Duodenal mucosa (tissue), 2 donors: ENCODE measurements around the gene SEZ6L.

ENCODE experiments used
- H3K27ac ChIP-seq: one replicate; pipeline ENCODE4 v1.7.0; 2013; ENCODE audit warnings: low read depth, low read length
- H3K27me3 ChIP-seq, 2 donors: one replicate each; pipeline ENCODE4 v1.7.0; 2013; ENCODE audit warnings: low read length in 2 of 2, control low read depth in 1 of 2; ENCODE audit not compliant: insufficient read depth in 2 of 2, control insufficient read depth in 1 of 2
- H3K36me3 ChIP-seq, 2 donors: one replicate each; pipeline ENCODE4 v1.7.0; 2013; ENCODE audit warnings: low read length in 2 of 2, control low read depth in 1 of 2; ENCODE audit not compliant: insufficient read depth in 2 of 2, control insufficient read depth in 1 of 2
- H3K4me1 ChIP-seq, 2 donors: one replicate each; pipeline ENCODE4 v1.7.0; 2013; ENCODE audit warnings: low read length in 2 of 2, control low read depth in 1 of 2; ENCODE audit not compliant: insufficient read depth in 2 of 2, control insufficient read depth in 1 of 2
- H3K4me3 ChIP-seq, 2 donors: one replicate each; pipeline ENCODE4 v1.7.0; 2013; ENCODE audit warnings: low read length in 2 of 2, low read depth in 1 of 2
- H3K9ac ChIP-seq, 2 donors: one replicate each; pipeline ENCODE4 v1.7.0; 2013; ENCODE audit warnings: low read length in 2 of 2, low read depth in 1 of 2
- H3K9me3 ChIP-seq, 2 donors: one replicate each; pipeline ENCODE4 v1.7.0; 2013; ENCODE audit warnings: low read length in 2 of 2, control low read depth in 1 of 2; ENCODE audit not compliant: control insufficient read depth in 1 of 2

SEZ6L gene

DNA sequence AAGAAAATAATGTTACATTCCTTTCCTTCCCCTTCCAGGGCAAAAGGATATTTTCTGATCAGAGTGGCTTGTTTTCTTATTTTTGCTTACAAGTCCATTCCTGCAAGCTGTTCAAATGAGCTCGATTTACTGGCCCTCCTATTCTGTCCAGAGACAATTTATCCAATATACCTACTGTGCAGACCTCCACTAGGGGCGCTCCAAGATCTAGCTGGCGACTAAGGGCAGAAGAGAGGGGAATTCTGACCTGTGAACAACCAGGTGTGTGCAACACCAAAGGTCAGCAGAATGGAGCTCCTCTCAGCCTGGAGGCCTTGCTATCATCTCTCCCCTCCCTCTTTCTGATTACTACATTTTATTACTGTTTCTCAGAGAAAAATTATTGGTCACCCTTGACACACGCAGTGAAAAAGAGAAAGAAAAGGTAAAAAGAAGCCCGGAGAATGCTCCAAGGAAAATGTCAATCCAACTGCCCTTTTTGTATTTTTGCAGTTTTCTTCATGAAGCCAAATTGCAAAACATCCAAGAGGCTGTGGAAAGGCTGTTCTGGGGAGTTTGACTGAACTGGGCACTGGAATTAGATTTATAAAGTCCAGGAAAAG is 3.2 kb downstream of the SEZ6L start:
- H3K4me3 ChIP-seq = no peak overlapping the region
- H3K27ac ChIP-seq = no peak overlapping the region
- no peaks in the 10 kb centered on the region for H3K9me3 ChIP-seq
- H3K36me3 ChIP-seq = no peaks in the 10 kb centered on the region
- no peaks in the 10 kb centered on the region for H3K4me1 ChIP-seq
- H3K27me3 ChIP-seq = peaks cover 19 to 38% of the 10 kb centered on the region in 2 donors
- H3K9ac ChIP-seq = no peak overlapping the region

DNA sequence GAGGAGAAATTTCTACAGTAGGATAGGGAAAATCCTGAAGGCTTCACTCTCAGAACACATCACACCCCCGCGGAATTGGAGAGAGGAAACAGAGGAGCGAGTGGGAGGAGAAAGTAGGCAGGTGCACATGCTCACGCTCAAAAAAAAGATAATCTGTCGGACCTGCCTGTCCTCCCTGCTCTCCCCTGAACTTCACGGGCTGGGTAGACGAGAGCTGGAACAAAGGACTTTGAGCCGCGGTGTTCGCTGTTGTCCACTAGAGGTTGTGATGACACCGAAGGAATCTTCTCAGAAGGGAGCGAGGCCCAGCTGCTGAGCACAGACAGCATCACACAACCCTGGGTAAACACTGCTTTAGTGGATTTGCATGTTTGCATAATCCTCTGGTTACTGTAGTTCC is 5.0 kb downstream of the SEZ6L start:
- no peaks in the 10 kb centered on the region for H3K4me1 ChIP-seq
- H3K9ac ChIP-seq = no peak overlapping the region
- H3K4me3 ChIP-seq = no peak overlapping the region
- no peak overlapping the region for H3K27ac ChIP-seq
- H3K9me3 ChIP-seq = no peaks in the 10 kb centered on the region
- H3K36me3 ChIP-seq = no peaks in the 10 kb centered on the region
- H3K27me3 ChIP-seq = peaks cover 17 to 23% of the 10 kb centered on the region in 2 donors

DNA sequence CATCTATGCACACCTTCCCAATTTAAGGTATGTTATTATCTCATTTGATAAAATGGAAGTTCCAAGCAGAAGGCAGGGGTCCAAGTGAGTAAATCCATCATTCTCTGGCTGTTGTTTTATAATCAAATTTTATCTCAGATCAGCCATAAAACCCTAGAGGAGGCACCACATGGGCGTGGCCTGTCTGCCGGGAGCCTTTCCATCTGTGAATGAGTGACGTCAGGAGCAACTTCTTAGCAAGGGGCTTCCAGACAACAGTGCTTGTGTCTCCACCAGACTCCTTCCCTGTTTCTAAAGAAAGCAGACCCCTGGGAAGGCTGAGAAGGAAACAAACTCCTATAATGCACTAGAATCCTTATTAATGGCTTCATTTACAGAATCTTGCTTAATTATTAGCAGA is 13.5 kb downstream of the SEZ6L start:
- no peaks in the 10 kb centered on the region for H3K27me3 ChIP-seq
- no peak overlapping the region for H3K9ac ChIP-seq

DNA sequence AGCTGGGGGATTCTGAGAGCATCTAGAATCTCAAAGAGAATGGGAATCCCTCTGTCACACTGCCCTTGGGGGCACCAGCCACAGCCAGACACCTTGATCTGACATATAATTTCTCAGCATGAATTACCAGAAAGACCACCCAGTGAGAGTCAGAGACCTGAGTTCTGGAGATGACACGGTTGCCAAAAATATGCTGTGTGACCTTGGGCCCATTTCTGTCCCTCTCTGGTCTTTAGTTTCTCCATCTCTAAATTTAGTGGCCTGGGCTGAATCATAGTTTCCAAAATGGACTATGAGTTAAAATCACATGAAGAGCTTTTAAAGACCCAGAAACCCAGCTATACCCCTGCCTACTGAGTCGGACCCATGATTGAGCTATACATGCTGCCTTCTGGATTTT is 15.9 kb downstream of the SEZ6L start:
- Histone ChIP-seq H3K27ac (no peak overlapping the region), H3K27me3 (no peaks in the 10 kb centered on the region), H3K4me1 (no peaks in the 10 kb centered on the region), H3K9me3 (no peaks in the 10 kb centered on the region), H3K9ac (no peak overlapping the region), H3K36me3 (no peaks in the 10 kb centered on the region), H3K4me3 (no peak overlapping the region)

More for the DNA sequence above, 13.5 kb downstream of the SEZ6L start:
- Histone ChIP-seq H3K27ac (no peak overlapping the region), H3K4me3 (no peak overlapping the region), H3K36me3 (no peaks in the 10 kb centered on the region), H3K4me1 (no peaks in the 10 kb centered on the region), H3K9me3 (no peaks in the 10 kb centered on the region)

DNA sequence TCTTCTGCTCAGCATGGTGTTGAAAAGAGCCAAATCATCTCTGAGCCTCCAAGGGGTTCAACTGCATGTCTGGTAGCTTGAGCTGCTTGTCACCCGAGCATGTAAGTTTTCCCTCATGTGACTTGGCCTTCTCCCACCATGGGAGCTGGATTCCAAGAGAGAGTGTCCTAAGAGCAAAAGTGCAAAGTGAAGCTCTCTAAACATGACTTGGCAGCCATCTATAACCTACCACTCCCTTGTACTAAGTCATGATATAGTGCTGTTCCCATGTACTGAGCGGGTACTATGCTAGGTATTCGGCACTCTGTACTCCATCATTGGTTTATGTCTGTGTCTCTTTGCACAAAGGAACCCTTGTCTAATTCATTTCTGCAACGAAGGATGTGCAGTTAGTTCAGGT is 19.1 kb downstream of the SEZ6L start:
- no peaks in the 10 kb centered on the region for H3K27me3 ChIP-seq
- H3K9me3 ChIP-seq = no peaks in the 10 kb centered on the region
- H3K4me3 ChIP-seq = no peak overlapping the region
- no peaks in the 10 kb centered on the region for H3K4me1 ChIP-seq
- no peak overlapping the region for H3K9ac ChIP-seq
- no peak overlapping the region for H3K27ac ChIP-seq
- no peaks in the 10 kb centered on the region for H3K36me3 ChIP-seq

DNA sequence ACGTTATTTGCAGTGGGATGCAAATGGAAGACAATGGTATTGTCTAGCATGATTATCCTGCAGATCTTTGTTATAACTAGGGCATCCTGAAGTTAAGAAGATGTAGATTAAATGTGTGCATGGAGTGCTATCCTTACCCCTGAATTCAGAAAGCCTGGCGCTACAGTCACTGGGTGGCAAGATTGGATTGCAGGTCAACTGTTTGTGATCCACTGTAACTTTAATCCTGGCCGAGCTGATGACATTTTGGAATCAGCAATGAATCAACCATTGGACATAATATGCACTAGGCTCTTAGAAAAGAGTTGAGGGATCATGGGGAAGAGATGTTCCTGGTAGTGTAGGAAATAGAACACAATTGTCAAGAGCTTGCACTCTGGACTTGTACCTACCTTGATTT is 25.1 kb downstream of the SEZ6L start:
- Histone ChIP-seq H3K4me3 (no peak overlapping the region), H3K4me1 (no peaks in the 10 kb centered on the region), H3K36me3 (no peaks in the 10 kb centered on the region), H3K27ac (no peak overlapping the region), H3K27me3 (peaks cover 0 to 6% of the 10 kb centered on the region in 2 donors), H3K9ac (no peak overlapping the region), H3K9me3 (no peaks in the 10 kb centered on the region)

DNA sequence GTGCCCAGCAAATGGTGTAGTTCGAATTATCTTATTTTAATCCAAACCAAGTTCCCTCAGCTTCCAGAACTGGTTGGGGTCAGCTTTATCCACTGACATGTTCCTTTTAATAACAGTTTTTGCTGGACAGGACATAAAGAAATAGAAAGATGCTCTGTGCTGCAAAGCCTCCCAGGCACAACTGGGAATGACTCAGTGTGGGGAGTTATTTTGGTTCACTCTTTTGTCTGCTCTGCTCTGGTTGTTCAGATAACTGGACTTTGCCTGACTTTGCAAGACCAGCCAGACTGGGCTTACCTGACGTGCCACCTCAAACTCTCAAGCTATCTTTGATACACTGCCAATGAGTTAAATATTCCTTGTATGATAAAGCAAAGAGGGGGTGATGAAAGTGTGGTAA is 25.6 kb downstream of the SEZ6L start:
- H3K4me1 ChIP-seq = no peaks in the 10 kb centered on the region
- H3K36me3 ChIP-seq = no peaks in the 10 kb centered on the region
- H3K9me3 ChIP-seq = no peaks in the 10 kb centered on the region
- no peak overlapping the region for H3K27ac ChIP-seq
- H3K4me3 ChIP-seq = no peak overlapping the region
- peaks cover 0 to 6% of the 10 kb centered on the region in 2 donors for H3K27me3 ChIP-seq
- no peak overlapping the region for H3K9ac ChIP-seq

DNA sequence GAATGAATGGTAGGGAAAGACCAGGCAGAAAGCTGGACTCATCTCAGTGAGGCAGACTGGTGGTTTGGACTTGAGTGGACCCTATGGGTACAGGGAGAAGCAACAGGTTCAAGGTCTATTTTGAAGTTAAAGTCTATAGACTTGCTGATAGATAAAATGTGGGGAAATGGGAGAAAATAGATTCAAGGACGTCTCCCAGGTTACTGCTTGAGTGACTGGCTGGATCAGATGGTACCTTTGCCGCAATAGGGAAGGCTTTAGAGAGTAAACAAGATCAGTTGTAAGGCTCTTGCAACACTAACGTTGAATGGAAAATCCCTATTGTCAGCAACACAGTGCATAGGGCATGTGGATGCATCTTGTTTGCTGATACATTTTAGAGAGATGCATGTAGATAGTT is 27.4 kb downstream of the SEZ6L start:
- no peak overlapping the region for H3K4me3 ChIP-seq
- no peaks in the 10 kb centered on the region for H3K9me3 ChIP-seq
- H3K4me1 ChIP-seq = no peaks in the 10 kb centered on the region
- H3K27me3 ChIP-seq = peaks cover 0 to 6% of the 10 kb centered on the region in 2 donors
- no peaks in the 10 kb centered on the region for H3K36me3 ChIP-seq
- H3K27ac ChIP-seq = no peak overlapping the region
- no peak overlapping the region for H3K9ac ChIP-seq

DNA sequence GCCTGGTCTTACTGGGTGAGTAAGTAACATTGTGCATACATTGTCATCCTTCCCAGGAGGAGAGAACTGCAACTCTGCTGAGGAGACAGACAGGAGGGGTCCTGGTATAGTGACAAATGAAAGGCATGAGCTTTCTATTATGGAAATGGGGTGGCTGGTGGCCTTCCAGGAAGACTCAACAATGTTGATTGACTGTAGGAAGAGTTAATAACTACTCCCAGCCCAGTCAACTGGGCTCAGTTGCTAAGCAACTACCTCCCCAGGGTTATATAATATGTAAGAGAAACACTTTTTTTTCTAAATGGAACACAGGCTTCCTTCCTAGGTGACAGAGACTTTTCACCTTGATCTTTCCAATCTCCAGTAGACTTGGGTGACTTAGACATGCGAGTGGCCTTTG is 28.2 kb downstream of the SEZ6L start:
- Histone ChIP-seq H3K27me3 (peaks cover 0 to 6% of the 10 kb centered on the region in 2 donors), H3K4me1 (no peaks in the 10 kb centered on the region), H3K36me3 (no peaks in the 10 kb centered on the region), H3K9ac (no peak overlapping the region), H3K27ac (no peak overlapping the region), H3K9me3 (no peaks in the 10 kb centered on the region), H3K4me3 (no peak overlapping the region)

DNA sequence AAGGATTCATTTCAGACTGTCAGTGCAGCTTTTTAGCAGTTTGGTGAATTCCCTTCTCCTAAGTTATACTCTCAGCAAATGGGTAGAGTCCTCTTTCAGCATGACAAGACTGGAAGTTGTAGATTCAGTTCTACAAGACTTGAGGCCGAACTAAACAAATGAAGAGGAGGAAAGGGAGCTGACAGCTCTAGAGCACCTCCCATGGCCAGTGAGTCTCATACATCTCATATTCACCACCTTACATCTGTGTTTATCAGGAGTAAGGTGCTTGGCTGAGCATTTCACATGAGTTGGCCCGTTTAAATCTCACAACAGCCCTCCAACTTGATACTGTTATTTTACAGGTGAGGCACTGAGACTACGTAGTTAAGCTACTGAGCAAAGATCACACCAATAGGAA is 30.4 kb downstream of the SEZ6L start:
- H3K27me3 ChIP-seq = peaks cover 0 to 6% of the 10 kb centered on the region in 2 donors
- no peaks in the 10 kb centered on the region for H3K9me3 ChIP-seq
- H3K4me3 ChIP-seq = no peak overlapping the region

More for the DNA sequence above, 30.4 kb downstream of the SEZ6L start:
- Histone ChIP-seq H3K9ac (no peak overlapping the region), H3K4me1 (no peaks in the 10 kb centered on the region), H3K27ac (no peak overlapping the region), H3K36me3 (no peaks in the 10 kb centered on the region)
